HL-60/S4 treated with retinoic acid at 250 ng/mL for 4 days and 3 days (cell line): ENCODE data around the gene UBE2C.
"Not testable (repeated sequence)": the region's sequence is repeated elsewhere in the genome, so short reads cannot be mapped to it uniquely, and the experiment has no call there.

ENCODE experiments used
- in situ Hi-C: fragments of 300-500 bp; cut with MboI; formaldehyde crosslinking; loops from 2 replicates; pipeline ENCODE4 v1.7.0; 2022; ENCODE audit warnings: low sequenced_read_pairs

Gene UBE2C

GRCh38 chr20:45828589-45828988 is 16.1 kb downstream of the UBE2C start:
- in situ Hi-C loops = no loop called here

- in situ Hi-C loops = not testable (repeated sequence)
Observed at GRCh38 chr20:45829673-45830106, 17.2 kb downstream of the UBE2C start.

- in situ Hi-C loops = no loop called here
Observed at GRCh38 chr20:45832619-45833018, 20.2 kb downstream of the UBE2C start.

- in situ Hi-C loops = no loop called here
Observed at GRCh38 chr20:45833030-45833882, 20.8 kb downstream of the UBE2C start, which contains the start of gene SNX21. Gene SNX21, plus strand, starts transcription at chr20:45833799. Its CDS starts 121 bp downstream, at chr20:45833920.

- in situ Hi-C loops = no loop called here
Observed at GRCh38 chr20:45833883-45834796, 21.7 kb downstream of the UBE2C start.

GRCh38 chr20:45834797-45835161 is 22.3 kb downstream of the UBE2C start:
- in situ Hi-C loops = no loop called here

- in situ Hi-C loops = no loop called here
Observed at GRCh38 chr20:45835329-45835765, 22.9 kb downstream of the UBE2C start.

- in situ Hi-C loops = no loop called here
Observed at GRCh38 chr20:45835825-45836224, 23.4 kb downstream of the UBE2C start.

GRCh38 chr20:45836841-45837240 is 24.4 kb downstream of the UBE2C start:
- in situ Hi-C loops = no loop called here

- in situ Hi-C loops = no loop called here
Observed at GRCh38 chr20:45840700-45841198, 28.3 kb downstream of the UBE2C start.

GRCh38 chr20:45841407-45842129 is 29.1 kb downstream of the UBE2C start:
- in situ Hi-C loops = no loop called here

GRCh38 chr20:45842169-45842812 is 29.8 kb downstream of the UBE2C start:
- in situ Hi-C loops = no loop called here

- in situ Hi-C loops = no loop called here
Observed at GRCh38 chr20:45843506-45843905, 31.1 kb downstream of the UBE2C start.

- in situ Hi-C loops = no loop called here
Observed at GRCh38 chr20:45845452-45845851, 33.0 kb downstream of the UBE2C start.

- in situ Hi-C loops = no loop called here
Observed at GRCh38 chr20:45848421-45848820, 36.0 kb downstream of the UBE2C start.

GRCh38 chr20:45848969-45849582 is 36.6 kb downstream of the UBE2C start:
- in situ Hi-C loops = no loop called here

GRCh38 chr20:45850238-45850637 is 37.8 kb downstream of the UBE2C start:
- in situ Hi-C loops = no loop called here

GRCh38 chr20:45850926-45851325 is 38.5 kb downstream of the UBE2C start:
- in situ Hi-C loops = no loop called here

GRCh38 chr20:45851501-45851900 is 39.1 kb downstream of the UBE2C start:
- in situ Hi-C loops = no loop called here

- in situ Hi-C loops = no loop called here
Observed at GRCh38 chr20:45852326-45852725, 39.9 kb downstream of the UBE2C start.
